GM19238 (cell line): ENCODE results near the gene CARMIL3.
A peak's percentile ranks its signal among the peaks of the same experiment; 100 is the strongest.
"Not testable (repeated sequence)": the region's sequence is repeated elsewhere in the genome, so short reads cannot be mapped to it uniquely, and the experiment has no call there.

Source experiments
- DNase-seq: peaks from one replicate; pipeline ENCODE4 v3.0.0; 2011; ENCODE audit warnings: low spot score; ENCODE audit not compliant: insufficient read length

Gene CARMIL3, protein sequence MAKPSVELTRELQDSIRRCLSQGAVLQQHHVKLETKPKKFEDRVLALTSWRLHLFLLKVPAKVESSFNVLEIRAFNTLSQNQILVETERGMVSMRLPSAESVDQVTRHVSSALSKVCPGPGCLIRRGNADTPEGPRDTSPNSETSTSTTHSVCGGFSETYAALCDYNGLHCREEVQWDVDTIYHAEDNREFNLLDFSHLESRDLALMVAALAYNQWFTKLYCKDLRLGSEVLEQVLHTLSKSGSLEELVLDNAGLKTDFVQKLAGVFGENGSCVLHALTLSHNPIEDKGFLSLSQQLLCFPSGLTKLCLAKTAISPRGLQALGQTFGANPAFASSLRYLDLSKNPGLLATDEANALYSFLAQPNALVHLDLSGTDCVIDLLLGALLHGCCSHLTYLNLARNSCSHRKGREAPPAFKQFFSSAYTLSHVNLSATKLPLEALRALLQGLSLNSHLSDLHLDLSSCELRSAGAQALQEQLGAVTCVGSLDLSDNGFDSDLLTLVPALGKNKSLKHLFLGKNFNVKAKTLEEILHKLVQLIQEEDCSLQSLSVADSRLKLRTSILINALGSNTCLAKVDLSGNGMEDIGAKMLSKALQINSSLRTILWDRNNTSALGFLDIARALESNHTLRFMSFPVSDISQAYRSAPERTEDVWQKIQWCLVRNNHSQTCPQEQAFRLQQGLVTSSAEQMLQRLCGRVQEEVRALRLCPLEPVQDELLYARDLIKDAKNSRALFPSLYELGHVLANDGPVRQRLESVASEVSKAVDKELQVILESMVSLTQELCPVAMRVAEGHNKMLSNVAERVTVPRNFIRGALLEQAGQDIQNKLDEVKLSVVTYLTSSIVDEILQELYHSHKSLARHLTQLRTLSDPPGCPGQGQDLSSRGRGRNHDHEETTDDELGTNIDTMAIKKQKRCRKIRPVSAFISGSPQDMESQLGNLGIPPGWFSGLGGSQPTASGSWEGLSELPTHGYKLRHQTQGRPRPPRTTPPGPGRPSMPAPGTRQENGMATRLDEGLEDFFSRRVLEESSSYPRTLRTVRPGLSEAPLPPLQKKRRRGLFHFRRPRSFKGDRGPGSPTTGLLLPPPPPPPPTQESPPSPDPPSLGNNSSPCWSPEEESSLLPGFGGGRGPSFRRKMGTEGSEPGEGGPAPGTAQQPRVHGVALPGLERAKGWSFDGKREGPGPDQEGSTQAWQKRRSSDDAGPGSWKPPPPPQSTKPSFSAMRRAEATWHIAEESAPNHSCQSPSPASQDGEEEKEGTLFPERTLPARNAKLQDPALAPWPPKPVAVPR (N-terminal part only)

DNA sequence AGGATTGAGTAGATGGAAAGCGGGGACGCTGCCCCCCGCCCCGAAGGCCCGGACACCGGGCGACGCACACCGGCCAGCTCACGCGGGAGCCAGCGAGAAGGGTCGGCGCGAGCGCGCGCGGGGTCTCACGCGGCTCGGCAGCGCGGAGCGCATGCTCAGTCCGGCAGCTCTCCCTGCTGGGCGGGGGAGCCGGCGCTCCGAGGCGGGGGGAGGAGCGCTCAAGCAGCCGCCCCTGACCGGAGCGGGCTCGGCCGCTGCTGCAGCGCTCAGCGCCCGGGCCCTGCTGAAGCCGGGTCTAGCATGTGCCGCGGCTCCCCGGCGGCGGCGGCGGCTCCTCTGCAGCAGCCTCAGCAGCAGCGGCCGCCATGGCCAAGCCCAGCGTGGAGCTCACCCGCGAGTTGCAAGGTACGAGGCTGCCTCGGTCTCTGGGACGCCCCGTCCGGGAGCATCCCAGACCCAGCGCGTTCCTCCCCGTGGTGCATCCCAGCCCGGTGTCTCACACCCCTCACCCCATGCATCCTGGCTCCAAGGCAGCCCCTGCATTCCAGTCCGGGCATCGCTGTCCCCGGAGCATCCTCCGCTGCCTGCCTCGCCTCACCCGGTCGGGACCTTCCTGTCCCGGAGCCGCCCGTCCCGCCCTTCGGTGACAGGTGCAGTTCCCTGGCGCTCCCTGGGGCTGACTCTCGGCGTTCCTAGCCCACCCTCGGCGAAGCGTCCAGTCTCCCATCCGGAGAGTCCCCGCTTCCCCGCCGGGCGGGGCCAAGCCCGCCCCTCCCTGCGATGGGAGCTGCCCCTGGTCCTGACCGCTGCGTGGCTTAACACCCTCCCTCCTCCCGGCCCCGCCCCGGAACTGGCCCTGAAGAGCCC, at the start of gene CARMIL3:
CARMIL3 (plus strand) TSS at position 221 of the 867 bp plus-strand sequence; CDS start at position 366, 145 bp downstream.
- DNase-seq = peak; percentile 80

DNA sequence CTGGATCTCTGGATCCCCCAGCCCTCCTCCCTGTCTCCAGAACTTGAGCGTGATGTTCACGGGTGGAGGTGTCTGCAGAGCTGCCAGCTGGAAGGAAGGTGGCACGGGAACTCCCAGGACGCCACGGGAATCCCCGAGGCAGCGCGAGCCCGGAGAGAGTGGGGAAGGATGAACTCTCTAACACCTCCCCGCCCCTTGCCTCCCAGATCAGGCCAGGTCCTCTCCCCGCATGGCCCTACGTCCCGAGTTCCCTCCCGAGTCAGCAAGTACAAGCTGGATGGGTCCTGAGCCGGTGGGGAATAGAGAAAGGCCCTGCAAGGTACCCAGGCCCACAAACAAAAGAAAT, 45.4 kb upstream of the CARMIL3 start:
- not testable (repeated sequence) for DNase-seq

DNA sequence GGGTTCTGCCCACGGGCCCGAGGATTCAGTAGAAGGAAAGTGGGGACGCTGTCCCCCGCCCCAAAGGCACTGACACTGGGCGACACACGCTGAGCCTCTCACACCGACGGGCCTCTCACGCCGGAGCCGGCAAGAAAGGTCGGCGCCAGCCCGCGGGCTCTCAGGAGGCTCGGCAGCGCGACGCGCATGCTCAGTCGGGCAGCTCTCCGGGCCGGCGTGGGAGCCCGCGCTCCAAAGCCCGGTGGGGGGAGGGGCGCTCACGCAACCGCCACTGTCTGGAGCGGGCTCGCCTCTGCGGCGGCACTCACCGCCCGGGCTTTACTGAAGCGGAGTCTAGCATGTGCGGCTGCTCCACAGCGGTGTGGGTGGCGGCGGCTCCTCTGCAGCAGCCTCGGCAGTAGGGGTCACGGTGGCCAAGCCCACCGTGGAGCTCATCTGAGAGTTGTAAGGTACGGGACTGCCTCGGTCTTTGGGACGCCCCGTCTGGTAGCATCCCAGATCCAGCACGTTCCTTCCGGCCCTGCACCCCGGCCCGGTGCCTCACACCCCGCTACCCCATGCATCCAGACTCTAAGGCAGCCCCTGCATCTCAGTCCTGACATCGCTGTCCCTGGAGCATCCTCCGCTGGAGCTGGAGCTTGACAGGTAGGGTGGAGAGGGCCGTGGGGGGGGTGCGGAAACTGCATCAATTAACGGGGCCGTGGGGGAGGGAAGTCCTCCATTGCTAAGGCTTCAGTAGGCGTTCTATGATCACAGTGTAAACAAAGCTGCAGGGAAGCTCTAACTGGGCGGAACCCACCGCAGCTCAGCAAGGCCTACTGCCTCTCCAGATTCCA, 44.8 kb upstream of the CARMIL3 start:
- DNase-seq = not testable (repeated sequence)

DNA sequence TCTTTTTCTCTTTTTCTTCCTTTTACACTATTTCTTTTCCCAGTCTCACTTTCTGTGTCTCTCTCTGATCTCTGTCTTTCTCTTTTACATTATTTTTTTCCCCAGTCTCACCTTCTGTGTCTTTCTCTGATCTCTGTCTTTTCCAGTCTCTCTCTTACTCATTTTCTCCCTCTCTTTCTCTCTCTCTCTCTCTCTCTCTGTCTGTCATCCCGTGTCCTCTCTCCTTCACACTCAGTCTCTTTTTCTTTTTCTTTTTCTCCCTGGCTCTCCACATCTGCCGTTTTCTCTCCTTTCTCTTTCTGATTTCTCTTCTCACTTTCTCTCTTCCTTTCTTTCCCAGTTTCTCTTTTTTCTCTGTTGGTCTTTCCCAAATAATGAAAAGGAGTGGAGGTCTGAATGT, 40.8 kb upstream of the CARMIL3 start:
- no peak for DNase-seq

DNA sequence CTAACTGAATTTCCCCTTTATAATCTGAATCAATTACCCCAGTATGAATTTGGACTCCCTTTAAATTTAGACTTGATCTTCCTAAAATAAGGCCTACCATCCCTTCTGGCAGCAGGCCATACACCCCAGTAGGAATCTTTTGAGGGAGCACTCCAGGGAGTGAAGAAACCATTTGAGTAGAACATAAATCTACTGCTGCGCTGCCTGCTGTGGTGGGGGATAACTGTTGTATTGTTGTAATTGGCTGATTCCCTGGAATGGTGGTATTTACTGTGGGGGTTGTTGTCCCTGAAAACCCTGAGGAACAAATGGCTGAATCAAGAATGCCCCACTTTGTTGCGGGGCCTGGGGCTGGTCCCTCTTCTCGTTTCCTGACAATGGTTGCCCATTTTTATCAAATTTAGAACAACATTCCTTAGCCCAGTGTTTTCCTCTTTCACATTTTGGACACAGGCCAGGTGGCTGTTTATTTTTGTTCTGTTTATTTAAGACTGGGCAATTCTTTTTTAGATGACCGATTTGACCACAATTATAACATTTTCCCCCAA, 39.0 kb upstream of the CARMIL3 start:
- not testable (repeated sequence) for DNase-seq

DNA sequence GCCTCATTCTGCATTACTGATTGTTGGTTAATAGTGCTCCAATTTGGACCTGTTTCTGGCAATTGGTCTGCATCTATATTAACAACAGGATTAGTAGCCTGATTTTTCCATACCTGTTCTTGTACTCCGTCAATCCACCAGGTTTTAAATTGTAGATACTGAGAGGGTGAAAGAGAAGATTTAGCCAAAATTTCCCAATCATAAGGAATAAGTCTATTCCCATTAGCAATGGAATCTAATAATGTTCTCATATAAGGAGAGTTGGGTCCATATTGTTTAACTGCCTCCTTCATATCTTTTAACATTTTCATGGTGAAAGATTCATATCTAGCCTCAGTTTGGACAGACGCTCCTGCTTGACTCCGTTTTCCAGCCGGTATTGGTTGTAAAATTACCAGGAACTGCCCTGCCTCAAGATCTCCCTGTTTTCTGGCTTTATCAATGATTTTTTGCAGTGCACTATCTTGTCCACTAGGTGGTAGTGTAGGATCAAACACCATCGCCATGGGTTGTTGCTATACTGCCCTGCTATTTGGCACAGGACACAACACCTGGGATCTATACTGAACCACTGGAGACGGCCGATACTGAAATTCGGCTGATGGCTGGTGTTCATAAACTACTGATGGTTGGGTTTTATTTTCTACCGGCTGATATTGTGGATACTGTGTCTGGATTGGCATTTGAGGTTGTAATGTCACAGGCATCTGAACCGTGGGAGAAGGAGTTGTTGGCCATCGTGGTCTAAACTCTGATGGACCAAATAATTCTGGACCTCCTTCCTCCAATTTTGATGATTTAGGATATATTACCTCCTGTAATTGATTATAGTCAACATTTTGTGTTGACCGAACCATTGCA, 37.9 kb upstream of the CARMIL3 start:
- peak; percentile 47 for DNase-seq

DNA sequence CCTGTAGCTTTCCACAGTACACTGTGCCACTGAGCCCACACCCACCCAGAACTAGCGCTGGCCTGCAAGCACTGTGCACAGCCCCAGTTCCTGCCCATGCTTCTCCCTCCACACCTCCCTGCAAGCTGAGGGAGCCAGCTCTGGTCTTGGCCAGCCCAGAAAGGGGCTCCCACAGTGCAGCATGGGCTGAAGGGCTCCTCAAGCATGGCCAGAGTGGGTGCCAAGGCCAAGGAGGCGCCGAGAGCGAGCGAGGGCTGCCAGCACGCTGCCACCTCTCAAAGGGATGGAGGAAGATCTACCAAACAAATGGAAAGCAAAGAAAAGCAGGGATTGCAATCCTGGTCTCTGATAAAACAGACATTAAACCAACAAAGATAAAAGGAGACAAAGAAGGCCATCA, 36.1 kb upstream of the CARMIL3 start:
- not testable (repeated sequence) for DNase-seq

DNA sequence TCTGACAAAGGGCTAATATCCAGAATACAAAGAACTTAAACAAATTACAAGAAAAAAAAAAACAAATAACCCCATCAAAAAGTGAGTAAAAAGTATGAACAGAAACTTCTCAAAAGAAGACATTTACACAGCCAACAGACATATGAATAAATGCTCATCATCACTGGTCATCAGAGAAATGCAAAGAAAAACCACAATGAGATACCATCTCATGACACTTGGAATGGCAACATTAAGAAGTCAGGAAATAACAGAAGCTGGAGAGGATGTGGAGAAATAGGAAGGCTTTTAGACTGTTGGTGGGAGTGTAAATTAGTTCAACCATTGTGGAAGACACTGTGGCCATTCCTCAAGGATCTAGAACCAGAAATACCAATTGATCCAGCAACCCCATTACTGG, 32.8 kb upstream of the CARMIL3 start:
- DNase-seq = not testable (repeated sequence)

DNA sequence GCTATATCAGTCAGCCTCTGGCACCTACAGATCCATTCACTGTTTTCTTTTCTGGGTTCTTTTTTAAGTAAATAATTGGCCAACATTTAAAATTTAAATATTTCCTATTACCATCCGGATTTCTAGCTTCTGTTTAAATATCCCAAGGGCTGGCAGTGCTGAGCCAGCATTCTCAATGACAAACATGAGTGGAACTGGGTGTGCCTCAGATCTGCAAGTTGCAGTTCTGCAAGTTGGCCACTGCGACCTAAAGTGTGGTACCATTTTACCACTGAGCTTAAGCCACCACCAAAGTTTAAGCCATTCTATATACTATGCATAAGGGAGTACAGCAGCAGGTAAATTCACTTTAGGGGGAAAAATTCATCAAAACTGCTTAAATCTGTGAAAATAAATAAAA, 31.9 kb upstream of the CARMIL3 start:
- not testable (repeated sequence) for DNase-seq

DNA sequence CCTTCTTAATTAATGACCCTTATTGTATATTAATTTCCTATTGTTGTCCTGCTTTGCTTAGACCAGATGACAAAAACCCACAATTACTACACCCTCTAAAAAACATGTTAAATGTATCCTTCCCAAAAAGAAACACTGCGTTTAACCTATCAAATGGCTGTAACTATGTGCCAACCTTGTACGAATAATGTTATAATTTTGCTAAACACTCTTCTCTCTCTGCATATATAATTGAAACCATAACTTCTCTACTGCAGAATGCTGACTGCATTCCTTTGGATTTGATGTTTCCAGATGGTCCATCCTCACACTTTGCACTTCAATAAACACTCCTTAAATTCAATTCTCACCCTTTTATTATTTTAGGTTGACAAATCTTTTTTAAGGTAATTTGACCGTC, 31.3 kb upstream of the CARMIL3 start:
- DNase-seq = not testable (repeated sequence)

DNA sequence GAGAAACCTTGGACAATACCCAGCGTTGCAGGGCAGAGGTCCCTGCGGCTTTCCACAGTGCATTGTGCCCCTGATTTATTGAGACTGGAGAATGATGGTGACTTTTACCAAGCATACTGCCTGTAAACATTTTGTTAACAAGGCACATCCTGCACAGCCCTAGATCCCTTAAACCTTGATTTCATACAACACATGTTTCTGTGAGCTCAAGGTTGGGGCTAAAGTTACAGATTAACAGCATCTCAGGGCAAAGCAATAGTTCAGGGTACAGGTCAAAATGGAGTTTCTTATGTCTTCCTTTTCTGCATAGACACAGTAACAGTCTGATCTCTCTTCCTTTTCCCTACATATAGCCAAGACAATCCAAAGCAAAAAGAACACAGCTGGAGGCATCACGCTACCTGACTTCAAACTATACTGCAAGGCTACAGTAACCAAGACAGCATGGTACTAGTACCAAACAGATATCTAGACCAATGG, 26.8 kb upstream of the CARMIL3 start:
- not testable (repeated sequence) for DNase-seq

DNA sequence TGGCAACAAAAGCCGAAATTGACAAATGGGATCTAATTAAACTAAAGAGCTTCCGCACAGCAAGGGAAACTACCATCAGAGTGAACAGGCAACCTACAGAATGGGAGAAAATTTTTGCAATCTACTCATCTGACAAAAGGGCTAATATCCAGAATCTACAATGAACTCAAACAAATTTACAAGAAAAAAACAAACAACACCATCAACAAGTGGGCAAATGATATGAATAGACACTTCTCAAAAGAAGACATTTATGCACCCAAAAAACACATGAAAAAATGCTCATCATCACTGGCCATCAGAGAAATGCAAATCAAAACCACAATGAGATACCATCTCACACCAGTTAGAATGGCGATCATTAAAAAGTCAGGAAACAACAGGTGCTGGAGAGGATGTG, 22.1 kb upstream of the CARMIL3 start:
- DNase-seq = not testable (repeated sequence)

DNA sequence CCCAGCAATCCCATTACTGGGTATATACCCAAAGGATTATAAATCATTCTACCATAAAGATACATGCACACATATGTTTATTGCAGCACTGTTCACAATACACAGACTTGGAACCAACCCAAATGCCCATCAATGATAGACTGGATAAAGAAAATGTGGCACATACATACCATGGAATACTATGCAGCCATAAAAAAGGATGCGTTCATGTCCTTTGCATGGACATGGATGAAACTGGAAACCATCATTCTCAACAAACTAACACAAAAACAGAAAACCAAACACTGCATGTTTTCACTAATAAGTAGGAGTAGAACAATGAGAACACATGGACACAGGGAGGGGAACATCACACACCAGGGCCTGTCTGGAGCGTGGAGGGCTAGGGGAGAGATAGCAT, 20.5 kb upstream of the CARMIL3 start:
- DNase-seq = not testable (repeated sequence)

DNA sequence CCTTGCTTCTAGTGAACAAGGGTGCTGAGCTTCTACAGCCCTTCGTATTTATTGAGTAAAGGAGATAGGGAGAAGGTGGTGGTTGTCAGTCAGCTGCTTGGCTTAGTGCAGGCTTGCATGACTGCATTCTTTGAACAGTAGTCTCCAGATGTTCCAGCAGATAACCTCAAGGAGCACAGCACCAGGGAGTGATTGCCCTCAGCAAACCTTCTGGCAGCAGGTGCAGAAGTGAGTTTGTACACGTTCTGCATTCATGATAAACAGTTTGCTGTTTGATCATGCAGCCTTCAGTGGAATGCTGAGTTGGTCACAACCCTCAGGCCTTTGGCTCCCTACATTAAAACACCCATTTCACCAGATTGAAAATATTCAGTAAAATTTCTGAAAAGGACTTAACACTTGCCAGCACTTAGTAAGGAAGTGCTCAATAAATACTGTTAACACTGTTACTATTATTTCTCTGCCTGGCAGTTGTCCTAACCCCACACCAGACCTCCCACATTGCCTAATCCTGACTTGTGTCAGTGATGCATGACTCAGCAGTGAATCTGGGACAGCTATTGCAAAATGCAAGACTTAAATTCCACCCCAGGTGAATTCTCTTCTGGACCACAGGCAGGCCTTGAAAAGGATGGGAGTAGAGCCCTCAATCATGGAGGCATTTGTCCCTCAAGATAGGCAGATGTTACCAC, 18.9 kb upstream of the CARMIL3 start:
- DNase-seq = no peak

DNA sequence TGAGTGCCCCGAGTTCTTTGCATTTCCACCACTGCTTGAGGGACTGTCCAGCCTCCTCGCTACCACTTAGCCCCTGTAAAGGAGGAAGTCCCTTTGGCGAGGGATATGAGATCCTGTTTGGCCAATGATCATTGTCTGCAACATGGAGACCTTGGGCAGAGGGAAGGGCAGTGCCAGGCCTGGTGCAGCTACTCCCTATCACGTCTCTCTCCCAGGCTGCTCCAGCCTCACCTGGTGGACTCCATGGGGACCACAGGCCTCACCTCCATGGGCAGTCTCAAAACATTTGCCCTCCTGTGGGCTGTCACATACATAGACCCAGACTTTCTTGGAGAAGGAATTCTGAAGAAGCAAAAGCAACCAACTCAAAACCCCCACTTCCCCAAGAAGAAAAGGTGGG, 16.0 kb upstream of the CARMIL3 start:
- DNase-seq = not testable (repeated sequence)

DNA sequence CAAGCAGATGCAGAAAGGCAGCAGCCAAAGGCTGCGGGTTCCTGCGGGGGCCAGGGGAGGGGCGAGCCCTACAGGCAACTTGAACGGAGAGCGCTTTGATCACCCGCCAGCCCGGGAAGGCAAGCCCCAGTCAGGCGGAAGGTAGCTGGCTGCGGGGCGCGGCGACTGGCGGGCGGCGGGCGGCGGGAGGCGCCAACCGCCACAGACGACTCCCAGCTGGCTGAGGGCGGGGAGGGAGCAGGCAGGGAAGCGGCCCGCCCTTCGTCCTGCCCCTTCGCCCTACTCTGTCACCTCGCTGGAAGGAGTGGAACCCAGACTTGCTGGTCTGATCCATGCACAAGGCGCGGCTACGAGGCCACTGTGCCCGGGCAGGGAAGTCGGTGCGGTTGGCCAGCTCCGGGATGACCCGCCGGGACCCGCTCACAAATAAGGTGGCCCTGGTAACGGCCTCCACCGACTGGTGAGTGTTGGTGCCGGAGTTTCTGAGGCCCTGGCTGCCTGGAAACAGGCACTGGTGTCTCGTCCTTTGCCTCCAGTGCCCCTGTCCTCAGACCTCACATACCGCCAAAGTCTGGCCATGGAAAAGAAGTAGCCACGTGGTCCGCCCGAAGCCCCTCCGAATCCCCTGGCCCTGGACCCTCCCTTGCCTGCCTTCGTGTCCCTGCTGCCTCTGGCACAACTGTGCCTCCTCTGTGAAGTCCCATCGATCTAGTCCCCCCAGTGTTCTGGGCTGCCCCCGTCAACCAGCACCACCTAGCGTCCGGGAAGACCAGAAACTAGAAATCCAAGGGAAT, 15.4 kb upstream of the CARMIL3 start:
- no peak for DNase-seq
